Measurements from ENCODE around the gene CYTH3. TPM values are rescaled to one million over a fixed set of nuclear protein-coding genes. Genes with fewer than 3 reads are reported as not detected.

The CYTH3 gene
- total and polyA plus RNA-seq, 3 donors from 2014 or later = 49.3 to 82.2 (median 65.5) TPM

- Histone ChIP-seq H3K4me1 (peaks cover 14% of the 10 kb centered on the region), H3K9me3 (no peaks in the 10 kb centered on the region), H3K27me3 (no peaks in the 10 kb centered on the region), H3K27ac (no peak overlapping the region), H3K36me3 (ENCODE audit: low read depth, missing control alignments) (no peaks in the 10 kb centered on the region), H3K4me3 (no peak overlapping the region)
- DNase-seq = no peak
- WGBS, 2 donors = 74 to 82% methylated on average over 14 to 18 of the region's 22 CpGs
- intact Hi-C loops (cut with DNase I; ENCODE audit: low total_unique reads) = no loop called here
- no peak for TF ChIP-seq CTCF (IDR thresholded peaks at IDR 0.05)
- no peak for TF ChIP-seq POLR2A (IDR thresholded peaks at IDR 0.05)
These were observed 100.7 kb downstream of the CYTH3 start for GRCh38 chr7:6171532-6172223.

DNA sequence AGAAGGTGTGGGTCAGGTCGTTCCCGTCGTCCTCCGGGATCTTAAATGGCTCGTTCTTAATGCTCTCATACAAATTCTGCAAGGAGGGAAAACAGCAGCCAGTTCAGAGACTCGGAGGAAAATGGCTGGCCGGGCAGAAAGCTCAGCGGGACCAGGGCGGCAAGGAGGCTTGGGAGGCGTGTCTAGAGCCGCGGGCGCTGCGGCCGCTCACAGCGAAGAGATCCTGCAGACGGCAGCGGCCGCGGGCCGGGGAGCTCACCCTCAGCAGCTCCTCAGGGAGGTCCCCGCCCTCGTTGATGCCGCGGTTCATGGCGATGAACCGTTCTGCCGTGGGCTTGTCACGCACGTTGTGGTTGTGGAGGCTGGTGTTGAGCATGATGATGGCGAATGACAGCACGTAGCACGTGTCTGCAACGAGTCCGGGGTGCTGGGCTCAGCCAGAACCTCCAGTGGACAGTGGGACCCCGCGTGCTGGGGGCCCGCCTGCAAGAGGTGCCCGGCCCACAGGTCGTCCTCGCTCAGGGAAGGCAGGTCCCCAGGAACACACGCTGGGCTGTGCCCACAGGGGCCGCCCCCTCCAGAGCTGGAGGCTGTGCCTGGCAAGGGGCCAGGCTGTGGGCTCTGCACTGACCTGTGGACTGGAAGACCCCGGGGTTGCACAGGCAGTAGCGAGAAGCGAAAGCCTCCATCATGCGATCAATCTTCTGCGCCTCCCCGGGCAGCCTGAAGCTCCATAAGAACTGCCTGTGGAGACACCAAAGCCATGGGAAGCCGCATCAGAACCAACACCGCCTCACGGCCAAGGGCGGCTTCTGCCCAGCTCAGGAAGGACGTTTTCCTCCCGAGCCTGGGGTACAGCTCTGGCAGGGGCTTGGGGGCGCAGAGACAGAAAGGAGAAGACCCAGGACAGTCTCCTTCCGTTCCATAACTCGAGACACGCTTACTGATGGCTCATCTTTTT, 101.6 kb downstream of the CYTH3 start:
- Histone ChIP-seq H3K9me3 (no peaks in the 10 kb centered on the region), H3K27me3 (no peaks in the 10 kb centered on the region), H3K4me3 (peak overlapping the region in 1 of 2 donors; percentile 4), H3K36me3 (ENCODE audit: low read depth, missing control alignments) (no peaks in the 10 kb centered on the region), H3K4me1 (peaks cover 14% of the 10 kb centered on the region), H3K27ac (no peak overlapping the region)
- intact Hi-C loops (cut with DNase I; ENCODE audit: low total_unique reads) = no loop called here
- TF ChIP-seq CTCF (IDR thresholded peaks at IDR 0.05) = no peak
- TF ChIP-seq POLR2A (IDR thresholded peaks at IDR 0.05) = no peak
- DNase-seq = no peak
- 82 to 84% methylated on average over 11 to 59 of the region's 59 CpGs for WGBS, 2 donors

- no peaks in the 10 kb centered on the region for H3K36me3 ChIP-seq (ENCODE audit: low read depth, missing control alignments)
- no peak for DNase-seq
- H3K27me3 ChIP-seq = no peaks in the 10 kb centered on the region
- TF ChIP-seq CTCF (IDR thresholded peaks at IDR 0.05) = no peak
- TF ChIP-seq POLR2A (IDR thresholded peaks at IDR 0.05) = no peak
- 72 to 80% methylated on average over 19 to 36 of the region's 36 CpGs for WGBS, 2 donors
- intact Hi-C loops (cut with DNase I; ENCODE audit: low total_unique reads) = no loop called here
- no peak overlapping the region for H3K27ac ChIP-seq
- H3K4me1 ChIP-seq = peaks cover 14% of the 10 kb centered on the region
- no peaks in the 10 kb centered on the region for H3K9me3 ChIP-seq
- peak overlapping the region in 1 of 2 donors; percentile 4 for H3K4me3 ChIP-seq
These were observed 102.5 kb downstream of the CYTH3 start for GRCh38 chr7:6169805-6170520.

DNA sequence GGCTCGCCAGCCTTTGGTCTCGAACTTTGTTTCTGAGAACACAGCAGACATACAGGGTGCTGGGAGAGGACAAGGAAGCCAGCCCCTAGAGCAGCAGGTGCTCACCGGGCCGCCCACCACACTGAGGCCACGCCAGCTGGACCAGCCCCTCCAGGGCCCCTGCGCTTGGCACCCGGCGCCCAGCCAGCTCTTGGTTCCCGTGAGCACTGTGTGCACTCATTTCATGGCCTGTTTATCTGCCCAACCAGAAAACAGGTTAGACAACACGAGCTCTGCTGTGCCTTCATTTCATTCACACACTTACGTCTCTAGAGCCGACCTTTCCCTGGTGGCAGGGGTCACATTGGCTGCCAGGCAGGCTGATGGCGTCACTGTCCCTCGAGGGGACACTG, 104.0 kb downstream of the CYTH3 start:
- no peak for TF ChIP-seq CTCF (IDR thresholded peaks at IDR 0.05)
- 92 to 93% methylated on average over 14 of the region's 14 CpGs for WGBS, 2 donors
- DNase-seq = no peak
- H3K4me3 ChIP-seq = no peak overlapping the region
- H3K4me1 ChIP-seq = peaks cover 14% of the 10 kb centered on the region
- no peak overlapping the region for H3K27ac ChIP-seq
- H3K36me3 ChIP-seq (ENCODE audit: low read depth, missing control alignments) = no peaks in the 10 kb centered on the region
- no peaks in the 10 kb centered on the region for H3K9me3 ChIP-seq
- H3K27me3 ChIP-seq = no peaks in the 10 kb centered on the region
- intact Hi-C loops (cut with DNase I; ENCODE audit: low total_unique reads) = no loop called here
